Neuron (in vitro differentiated cells): ENCODE measurements around the gene PCDH9.
"Not testable (repeated sequence)": the region's sequence is repeated elsewhere in the genome, so short reads cannot be mapped to it uniquely, and the experiment has no call there.

Experiments
- H2AFZ ChIP-seq: one replicate; pipeline ENCODE4 v1.6.1; 2013; ENCODE audit warnings: low read depth, mild to moderate bottlenecking, inconsistent platforms, low read length, moderate library complexity
- H3K27me3 ChIP-seq: one replicate; pipeline ENCODE4 v1.6.1; 2013; ENCODE audit warnings: low read length; ENCODE audit not compliant: insufficient read depth
- H3K36me3 ChIP-seq: one replicate; pipeline ENCODE4 v1.6.1; 2013; ENCODE audit warnings: low read length; ENCODE audit not compliant: insufficient read depth
- H3K4me1 ChIP-seq: one replicate; pipeline ENCODE4 v1.6.1; 2013; ENCODE audit warnings: low read length; ENCODE audit not compliant: insufficient read depth
- H3K4me3 ChIP-seq: 2 replicates; pipeline ENCODE4 v1.5.1; 2013; ENCODE audit warnings: mild to moderate bottlenecking, low read length, moderate library complexity
- H3K9me3 ChIP-seq: one replicate; pipeline ENCODE4 v1.6.1; 2013; ENCODE audit warnings: low read length

The PCDH9 gene

DNA sequence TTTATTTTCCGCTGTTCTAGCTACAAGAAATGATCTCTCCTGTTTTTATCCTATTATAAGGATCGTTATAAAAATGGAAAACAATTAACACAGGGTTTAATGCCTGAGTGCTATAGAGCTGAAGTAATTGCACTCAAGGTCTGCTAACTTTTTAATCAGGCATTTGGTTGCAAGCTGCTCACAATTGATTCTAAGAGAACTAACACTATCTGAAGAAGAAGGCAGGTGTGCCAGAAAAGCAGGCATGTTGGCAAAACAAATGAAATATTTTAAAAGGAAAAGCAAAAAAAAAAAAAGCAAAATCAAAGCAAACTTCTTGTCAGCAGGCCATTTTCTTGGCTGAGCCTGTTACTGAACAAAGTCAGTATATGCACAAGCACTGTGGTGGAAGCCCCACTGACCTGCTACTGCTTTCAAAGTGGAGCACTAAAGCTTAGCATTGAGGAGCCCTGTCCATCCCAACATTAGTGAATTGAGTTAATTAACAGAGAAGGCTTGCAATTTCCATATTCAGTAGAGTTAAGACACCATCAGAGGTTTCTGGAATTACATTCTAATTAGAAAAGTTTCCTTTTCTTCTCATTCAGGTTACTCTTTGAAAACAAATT is 574.2 kb downstream of the PCDH9 start:
- H3K36me3 ChIP-seq: no peaks in the 10 kb centered on the region
- no peaks in the 10 kb centered on the region for H3K9me3 ChIP-seq
- H3K4me3 ChIP-seq: no peak overlapping the region

DNA sequence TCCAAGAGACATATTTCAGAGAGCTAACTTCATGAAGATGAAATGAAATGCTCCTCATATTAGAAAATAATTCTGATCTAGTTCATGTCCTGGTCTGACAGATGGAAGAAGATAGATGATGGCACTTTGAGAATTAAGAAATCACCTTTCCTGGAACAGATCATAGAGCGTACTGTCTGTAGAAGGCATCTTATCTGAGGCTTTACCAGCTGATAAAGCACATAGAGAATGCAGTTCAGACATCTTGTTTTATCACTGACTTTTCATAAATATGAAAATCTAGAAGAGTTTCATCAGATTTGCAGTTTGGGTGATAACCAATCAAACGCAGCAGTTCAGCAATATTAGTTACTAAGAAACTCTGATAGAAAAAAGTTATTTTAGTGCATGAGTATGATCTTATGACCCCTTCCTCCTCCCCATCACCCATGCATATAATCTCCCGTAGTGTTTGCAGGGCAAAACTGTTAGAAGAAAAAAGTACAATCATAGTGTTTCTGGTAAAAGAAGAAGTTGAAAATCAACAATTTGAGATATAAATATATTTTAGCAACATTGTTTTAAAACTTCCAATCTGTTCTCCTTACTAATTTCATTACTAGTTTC is 585.2 kb downstream of the PCDH9 start:
- H3K4me1 ChIP-seq: no peaks in the 10 kb centered on the region
- no peak overlapping the region for H3K4me3 ChIP-seq
- no peak overlapping the region for H2AFZ ChIP-seq
- no peaks in the 10 kb centered on the region for H3K36me3 ChIP-seq
- H3K9me3 ChIP-seq: no peaks in the 10 kb centered on the region
- H3K27me3 ChIP-seq: no peaks in the 10 kb centered on the region

More for the DNA sequence above, 574.2 kb downstream of the PCDH9 start:
- Histone ChIP-seq H3K4me1 (no peaks in the 10 kb centered on the region), H2AFZ (no peak overlapping the region), H3K27me3 (no peaks in the 10 kb centered on the region)

DNA sequence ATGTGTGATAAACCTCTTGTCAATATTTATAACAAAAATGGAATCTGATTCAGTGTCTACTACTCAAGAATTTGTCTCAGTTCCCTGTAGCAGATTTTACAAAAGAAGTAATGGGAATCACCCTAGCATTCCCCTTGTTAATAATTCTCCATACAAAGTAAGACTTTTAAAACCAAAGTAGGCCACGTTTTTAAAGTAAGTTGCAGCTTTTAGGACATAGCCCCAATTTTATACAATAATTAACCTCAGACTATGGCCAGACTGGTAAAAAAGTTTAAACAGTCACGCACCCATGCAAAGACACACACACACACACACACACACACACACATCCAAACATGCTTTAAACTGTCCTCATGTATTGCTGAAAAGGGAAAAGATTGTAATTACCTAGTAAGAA is 589.9 kb downstream of the PCDH9 start:
- Histone ChIP-seq H3K36me3 (no peaks in the 10 kb centered on the region), H3K4me1 (peaks cover 7% of the 10 kb centered on the region), H3K4me3 (no peak overlapping the region), H3K9me3 (no peaks in the 10 kb centered on the region), H2AFZ (no peak overlapping the region), H3K27me3 (no peaks in the 10 kb centered on the region)

DNA sequence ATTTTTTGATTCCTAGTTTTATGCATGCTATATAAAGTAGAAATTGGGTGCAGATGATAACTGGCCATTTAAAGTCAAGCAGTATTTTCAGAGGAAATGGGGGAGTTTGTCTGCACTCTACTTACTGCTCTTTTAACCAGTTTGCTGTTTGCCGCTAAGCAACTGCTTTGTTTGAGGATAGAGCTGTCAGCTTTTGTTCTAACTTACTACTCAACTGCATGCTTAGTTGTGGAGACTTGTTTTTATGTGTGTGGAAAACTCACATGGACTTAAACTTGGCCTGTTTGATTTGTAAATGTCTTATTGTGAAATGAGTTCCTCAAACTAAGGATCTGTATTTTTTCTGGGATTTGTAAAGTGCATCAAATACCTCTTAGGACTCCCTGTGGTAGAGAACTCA is 591.1 kb downstream of the PCDH9 start:
- no peaks in the 10 kb centered on the region for H3K36me3 ChIP-seq
- no peak overlapping the region for H3K4me3 ChIP-seq
- H3K9me3 ChIP-seq: no peaks in the 10 kb centered on the region
- no peaks in the 10 kb centered on the region for H3K27me3 ChIP-seq
- no peak overlapping the region for H2AFZ ChIP-seq
- H3K4me1 ChIP-seq: peaks cover 10% of the 10 kb centered on the region

DNA sequence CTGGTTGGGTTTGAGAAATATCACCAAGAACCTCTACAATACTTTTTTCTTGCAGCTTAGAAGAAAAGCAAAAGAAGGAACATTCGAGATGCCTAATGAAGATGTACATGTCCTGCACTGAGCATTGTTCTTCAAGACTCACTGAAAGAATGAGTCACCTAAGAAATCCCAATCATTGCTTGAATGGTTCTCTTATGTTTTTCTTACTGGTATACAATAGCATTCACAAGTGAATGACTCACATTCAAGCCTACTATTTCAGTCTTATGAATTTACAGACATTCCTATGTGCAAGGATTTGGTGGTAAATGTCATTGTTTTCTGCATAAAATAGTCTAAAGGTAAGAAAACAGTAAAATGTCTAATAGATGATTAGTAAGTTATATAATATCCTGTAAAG is 594.6 kb downstream of the PCDH9 start:
- Histone ChIP-seq H3K9me3 (no peaks in the 10 kb centered on the region), H3K4me3 (no peak overlapping the region), H3K36me3 (no peaks in the 10 kb centered on the region), H3K27me3 (no peaks in the 10 kb centered on the region), H3K4me1 (peaks cover 10% of the 10 kb centered on the region), H2AFZ (no peak overlapping the region)

DNA sequence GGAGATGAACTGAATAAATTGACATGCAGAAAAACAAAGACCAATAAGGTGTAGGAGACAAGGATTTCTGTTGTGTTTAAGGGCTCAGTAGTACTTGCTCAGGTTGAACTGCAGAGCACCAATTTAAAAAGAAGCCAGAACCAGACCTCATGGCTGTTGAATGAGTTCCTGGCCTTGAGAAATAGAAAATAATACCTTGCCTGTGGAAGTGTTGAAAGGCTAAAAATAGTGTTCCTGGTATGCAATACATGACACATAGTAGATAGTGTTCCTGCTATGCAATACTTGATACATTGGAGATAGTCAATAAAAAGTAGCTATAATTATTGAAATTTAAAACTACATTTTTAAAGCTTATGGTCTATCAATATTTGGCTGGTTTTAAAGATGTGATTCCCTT is 595.8 kb downstream of the PCDH9 start:
- H3K4me1 ChIP-seq: peaks cover 10% of the 10 kb centered on the region
- no peak overlapping the region for H3K4me3 ChIP-seq
- no peaks in the 10 kb centered on the region for H3K27me3 ChIP-seq
- no peaks in the 10 kb centered on the region for H3K9me3 ChIP-seq
- H3K36me3 ChIP-seq: no peaks in the 10 kb centered on the region
- H2AFZ ChIP-seq: no peak overlapping the region

DNA sequence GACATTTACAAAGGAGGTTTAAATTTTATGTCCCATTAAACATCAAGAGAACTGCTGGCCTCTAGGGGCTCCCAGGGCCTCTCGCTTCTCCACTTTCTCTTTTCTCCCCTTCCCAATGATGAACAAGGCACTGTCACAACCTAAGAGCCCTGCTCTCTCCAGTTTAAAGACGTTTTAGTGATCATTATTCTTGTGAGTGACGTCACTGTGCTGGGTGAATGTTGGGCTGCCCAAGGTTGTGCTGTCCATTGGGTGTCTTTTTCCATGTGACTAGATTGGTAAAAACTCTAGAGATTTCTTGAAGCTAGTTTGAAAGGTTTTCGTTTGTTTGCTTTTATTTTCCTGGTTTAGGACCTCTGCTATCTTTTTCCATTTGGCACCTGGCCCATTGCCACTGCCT is 602.6 kb downstream of the PCDH9 start:
- no peak overlapping the region for H2AFZ ChIP-seq
- H3K4me1 ChIP-seq: no peaks in the 10 kb centered on the region
- H3K36me3 ChIP-seq: no peaks in the 10 kb centered on the region
- no peaks in the 10 kb centered on the region for H3K27me3 ChIP-seq
- no peaks in the 10 kb centered on the region for H3K9me3 ChIP-seq
- H3K4me3 ChIP-seq: no peak overlapping the region

DNA sequence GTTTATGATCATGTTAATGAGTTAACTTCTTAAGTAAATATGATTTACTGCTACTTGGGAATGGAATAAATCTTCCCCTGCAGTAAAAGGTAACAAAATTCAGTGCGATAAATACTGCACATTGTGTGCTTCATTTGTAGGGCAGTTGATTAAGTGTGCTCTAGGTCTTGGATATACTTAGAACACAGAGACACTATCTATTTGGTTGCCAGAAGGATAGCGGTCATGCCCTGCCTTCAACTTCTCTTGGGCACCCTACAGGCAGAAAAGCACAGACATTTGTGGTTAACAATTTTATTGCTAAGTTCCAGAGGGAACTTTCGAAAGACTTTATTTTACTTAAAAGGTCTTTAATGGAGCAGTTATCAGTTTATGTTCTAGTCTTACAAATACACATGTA is 605.8 kb downstream of the PCDH9 start:
- H3K4me1 ChIP-seq: no peaks in the 10 kb centered on the region
- H3K9me3 ChIP-seq: no peaks in the 10 kb centered on the region
- H3K27me3 ChIP-seq: no peaks in the 10 kb centered on the region
- no peak overlapping the region for H3K4me3 ChIP-seq
- H2AFZ ChIP-seq: no peak overlapping the region
- no peaks in the 10 kb centered on the region for H3K36me3 ChIP-seq

DNA sequence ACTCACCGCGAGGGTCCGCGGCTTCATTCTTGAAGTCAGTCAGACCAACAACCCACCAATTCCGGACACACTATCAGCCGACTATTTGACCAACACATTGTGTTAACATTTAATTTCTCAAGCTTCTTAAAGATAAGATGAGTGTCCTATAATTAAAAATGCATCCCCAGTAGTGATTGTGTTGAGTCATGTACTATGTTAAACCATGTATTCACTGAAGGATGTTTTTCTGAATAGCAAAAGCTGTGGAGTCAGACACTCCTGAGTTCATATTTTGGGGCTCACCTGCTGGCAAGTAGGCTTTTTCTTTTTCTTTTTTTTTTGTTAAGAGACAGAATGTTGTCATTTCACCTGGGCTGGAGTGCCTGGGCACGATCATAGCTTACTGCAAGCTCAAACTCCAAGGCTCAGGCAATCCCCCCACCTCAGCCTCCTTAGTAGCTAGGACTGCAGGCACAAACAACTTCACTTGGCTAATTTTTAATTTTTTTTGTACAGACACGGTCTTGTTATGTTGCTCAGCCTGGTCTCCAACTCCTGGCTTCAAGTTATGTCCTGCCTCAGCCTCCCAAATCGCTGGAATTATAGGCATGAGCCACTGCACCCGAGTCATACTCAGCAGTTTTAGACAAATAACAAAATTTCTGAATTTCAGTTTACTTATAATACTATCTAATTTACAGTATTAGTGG is 606.9 kb downstream of the PCDH9 start:
- H3K4me3 ChIP-seq: no peak overlapping the region
- no peak overlapping the region for H2AFZ ChIP-seq
- no peaks in the 10 kb centered on the region for H3K4me1 ChIP-seq
- H3K36me3 ChIP-seq: no peaks in the 10 kb centered on the region
- no peaks in the 10 kb centered on the region for H3K27me3 ChIP-seq
- H3K9me3 ChIP-seq: no peaks in the 10 kb centered on the region

DNA sequence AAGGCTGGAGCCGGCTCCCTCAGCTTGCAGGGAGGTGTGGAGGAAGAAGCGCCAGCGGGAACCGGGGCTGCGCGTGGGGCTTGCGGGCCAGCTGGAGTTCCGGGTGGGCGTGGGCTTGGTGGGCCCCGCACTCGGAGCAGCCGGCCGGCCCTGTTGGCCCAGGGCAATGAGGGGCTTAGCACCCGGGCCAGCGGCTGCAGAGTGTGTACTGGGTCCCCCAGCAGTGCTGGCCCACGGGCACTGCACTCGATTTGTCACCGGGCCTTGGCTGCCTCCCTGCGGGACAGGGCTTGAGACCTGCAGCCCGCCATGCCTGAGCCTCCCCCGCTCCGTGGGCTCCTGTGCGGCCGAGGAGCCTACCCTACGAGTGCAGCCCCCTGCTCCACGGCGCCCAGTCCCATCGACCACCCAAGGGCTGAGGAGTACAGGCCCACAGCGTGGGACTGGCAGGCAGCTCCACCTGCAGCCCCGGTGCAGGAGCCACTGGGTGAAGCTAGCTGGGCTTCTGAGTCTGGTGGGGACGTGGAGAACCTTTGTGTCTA is 608.2 kb downstream of the PCDH9 start:
- H3K27me3 ChIP-seq, H3K4me3 ChIP-seq, H3K9me3 ChIP-seq, H2AFZ ChIP-seq, H3K36me3 ChIP-seq, H3K4me1 ChIP-seq: not testable (repeated sequence)

DNA sequence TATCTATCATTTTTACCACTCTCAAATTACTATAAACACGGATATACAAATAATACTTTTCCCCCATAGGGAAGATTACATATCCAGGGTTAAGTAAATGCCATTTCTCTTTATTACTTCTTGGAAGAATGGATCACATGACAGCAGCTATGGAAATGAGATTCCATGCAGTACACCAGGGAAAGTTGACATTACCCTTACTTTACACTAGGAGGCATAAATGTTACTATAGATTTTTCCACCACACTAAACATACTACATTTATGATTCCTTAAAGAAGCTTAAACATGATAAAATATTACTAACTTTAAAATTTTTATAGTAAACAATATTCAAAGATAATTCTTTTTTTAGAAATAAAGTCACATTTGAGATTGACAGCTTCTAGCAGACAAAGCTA is 611.4 kb downstream of the PCDH9 start:
- Histone ChIP-seq H3K4me1 (no peaks in the 10 kb centered on the region), H3K4me3 (no peak overlapping the region), H3K9me3 (no peaks in the 10 kb centered on the region), H3K36me3 (no peaks in the 10 kb centered on the region), H3K27me3 (no peaks in the 10 kb centered on the region), H2AFZ (no peak overlapping the region)

DNA sequence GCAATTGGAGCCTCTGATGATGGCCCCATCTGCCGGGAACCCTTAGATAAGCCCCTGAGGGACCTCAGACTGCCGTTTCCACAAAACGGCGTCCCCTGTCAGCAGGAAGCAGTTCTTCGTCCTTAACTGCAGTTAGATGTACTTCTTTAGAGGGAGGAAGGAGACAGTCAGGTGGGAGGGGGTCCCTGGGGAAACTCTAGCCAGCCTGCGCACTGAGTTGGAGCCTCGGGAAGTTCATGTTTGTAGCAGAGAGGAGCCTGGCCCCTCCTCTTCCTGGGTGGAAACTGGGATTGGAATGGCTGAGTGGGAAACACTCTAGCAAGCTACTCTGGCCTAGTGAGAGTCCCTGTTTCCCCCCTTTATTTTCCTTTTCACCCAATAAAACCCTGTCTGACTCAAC is 612.4 kb downstream of the PCDH9 start:
- H3K4me1 ChIP-seq: no peaks in the 10 kb centered on the region
- no peaks in the 10 kb centered on the region for H3K36me3 ChIP-seq
- H2AFZ ChIP-seq: no peak overlapping the region
- H3K27me3 ChIP-seq: no peaks in the 10 kb centered on the region
- H3K4me3 ChIP-seq: no peak overlapping the region
- no peaks in the 10 kb centered on the region for H3K9me3 ChIP-seq

DNA sequence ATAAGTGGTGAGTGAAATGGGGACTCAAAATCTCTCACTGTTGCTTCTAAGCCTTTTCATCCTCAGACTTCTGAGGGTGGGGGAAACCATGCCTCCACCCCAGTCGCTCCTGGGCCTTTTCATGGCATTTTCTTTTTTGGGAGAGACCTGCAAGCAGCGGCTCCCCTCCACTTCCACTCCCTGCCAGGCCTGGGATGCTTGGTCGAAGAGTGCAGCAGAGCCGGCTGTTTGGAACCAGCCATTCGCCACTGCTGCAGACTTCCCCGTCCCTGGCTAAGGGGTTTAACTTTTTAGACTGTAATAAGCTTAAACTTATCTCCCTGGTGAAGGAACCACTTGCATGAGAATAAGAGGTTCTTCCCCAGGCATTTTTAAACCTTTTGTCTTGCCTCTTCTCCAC is 617.2 kb downstream of the PCDH9 start:
- no peak overlapping the region for H3K4me3 ChIP-seq
- H3K27me3 ChIP-seq: no peaks in the 10 kb centered on the region
- no peaks in the 10 kb centered on the region for H3K4me1 ChIP-seq
- no peak overlapping the region for H2AFZ ChIP-seq
- H3K36me3 ChIP-seq: no peaks in the 10 kb centered on the region
- H3K9me3 ChIP-seq: no peaks in the 10 kb centered on the region
